ENCODE data around the gene WEE1.

GRCh38 chr11:9567401-9567800 is 6.1 kb upstream of the WEE1 start:
- TF ChIP-seq CSRNP3 (CRISPR knock-in tag; IDR thresholded peaks at IDR 0.05) (no peak), CSDC2 (CRISPR knock-in tag; IDR thresholded peaks at IDR 0.05) (no peak), PATZ1 (CRISPR knock-in tag; IDR thresholded peaks at IDR 0.05; ENCODE audit: borderline replicate concordance) (no peak), ARNTL (CRISPR knock-in tag; IDR thresholded peaks at IDR 0.05; ENCODE audit: borderline replicate concordance, low read depth) (no peak), TOX (CRISPR knock-in tag; IDR thresholded peaks at IDR 0.05; ENCODE audit: borderline replicate concordance) (no peak), ESRRG (CRISPR knock-in tag; IDR thresholded peaks at IDR 0.05) (no peak), ZFP3 (CRISPR knock-in tag; IDR thresholded peaks at IDR 0.05) (no peak), RARB (CRISPR knock-in tag; IDR thresholded peaks at IDR 0.05) (no peak), CREB5 (CRISPR knock-in tag; IDR thresholded peaks at IDR 0.05; ENCODE audit: low read depth) (no peak), PPARA (CRISPR knock-in tag; IDR thresholded peaks at IDR 0.05; ENCODE audit: borderline replicate concordance) (no peak), POU6F1 (CRISPR knock-in tag; IDR thresholded peaks at IDR 0.05; ENCODE audit: borderline replicate concordance, low read depth) (no peak), GLIS3 (CRISPR knock-in tag; IDR thresholded peaks at IDR 0.05) (no peak)
